Cerebellar cortex (tissue), 1 donor: ENCODE data around the gene NEK10.
"Not testable (repeated sequence)": the region's sequence is repeated elsewhere in the genome, so short reads cannot be mapped to it uniquely, and the experiment has no call there.

Experiments
- DNase-seq: peaks from one replicate; pipeline ENCODE4 v3.0.0-alpha.2; 2015; ENCODE audit warnings: low spot score

The NEK10 gene

DNA sequence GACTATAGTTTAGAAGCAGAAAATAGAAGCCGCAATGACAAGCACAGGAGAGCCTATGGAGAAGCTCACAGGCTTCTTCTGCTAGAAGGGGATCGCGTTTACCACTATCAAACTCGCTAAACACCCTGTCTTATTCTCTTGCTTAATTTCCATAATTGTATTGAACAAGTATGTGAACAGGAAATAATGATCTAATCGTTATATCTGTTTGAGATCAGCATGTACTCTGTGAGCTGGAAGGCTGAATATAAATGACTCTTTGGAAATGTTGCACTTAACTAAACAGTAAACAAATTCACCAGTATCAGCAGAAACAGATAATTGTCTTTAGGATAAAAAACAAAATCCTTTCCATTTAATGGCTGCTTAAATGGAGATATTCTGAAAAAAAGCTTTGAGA lies 15.0 kb downstream of the NEK10 start:
- DNase-seq, result no peak

DNA sequence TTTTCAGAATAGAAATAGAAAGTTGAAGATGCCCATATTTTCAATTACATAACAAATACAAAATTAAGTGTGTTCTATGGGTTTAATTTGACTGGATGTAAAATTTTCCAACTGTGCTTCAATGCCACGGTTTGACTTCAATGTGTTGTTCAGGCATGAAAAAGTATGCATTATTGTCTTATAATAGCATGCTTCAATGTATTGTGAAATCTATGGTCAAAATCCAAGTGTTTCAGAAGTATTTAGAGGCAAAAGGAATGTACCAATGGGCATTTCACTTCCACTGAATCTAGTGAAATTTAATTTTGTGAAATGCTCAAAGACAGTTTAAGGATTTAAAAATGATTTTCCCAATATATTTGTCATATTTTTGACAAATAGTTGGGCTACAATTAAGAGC lies 16.0 kb downstream of the NEK10 start:
- DNase-seq, result no peak

DNA sequence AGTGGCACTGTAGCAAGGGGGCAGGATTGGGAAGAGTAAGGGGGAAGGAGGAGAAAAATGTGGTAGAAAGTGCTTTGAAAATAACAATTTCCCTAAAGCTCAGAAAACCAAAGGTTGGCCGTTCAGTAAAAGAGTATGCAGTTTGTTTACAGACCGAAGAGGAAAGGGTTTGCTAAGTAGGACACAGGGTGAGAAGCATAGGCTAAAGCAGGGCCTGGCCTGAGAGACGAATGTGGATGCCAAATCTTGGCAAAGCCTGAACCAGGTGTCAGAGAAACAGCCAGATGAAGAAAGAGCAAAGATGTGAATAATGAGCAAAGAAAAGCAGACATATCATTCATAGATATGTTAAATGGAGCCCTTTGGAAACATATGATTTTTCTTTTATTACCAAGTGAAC lies 17.1 kb downstream of the NEK10 start:
- no peak for DNase-seq

DNA sequence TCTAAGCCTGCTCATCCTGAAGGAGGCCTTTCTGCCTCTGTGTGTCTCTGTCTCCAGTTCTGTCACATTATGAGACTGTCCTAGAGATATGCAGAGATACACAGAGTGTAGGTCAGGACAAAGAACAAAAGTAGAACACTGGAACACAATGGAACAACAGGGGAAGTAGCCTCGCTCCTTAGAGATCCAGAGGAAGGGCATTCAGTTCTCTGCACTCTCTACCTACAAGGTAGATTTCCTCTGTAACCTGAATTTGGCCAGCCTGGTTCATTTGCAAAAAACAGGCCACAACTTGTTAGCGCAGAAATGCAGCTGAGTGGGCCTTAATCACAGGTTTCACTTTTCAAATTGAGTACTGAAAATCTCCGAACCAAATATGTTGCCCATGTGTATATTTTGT lies 19.4 kb downstream of the NEK10 start:
- DNase-seq, result no peak

DNA sequence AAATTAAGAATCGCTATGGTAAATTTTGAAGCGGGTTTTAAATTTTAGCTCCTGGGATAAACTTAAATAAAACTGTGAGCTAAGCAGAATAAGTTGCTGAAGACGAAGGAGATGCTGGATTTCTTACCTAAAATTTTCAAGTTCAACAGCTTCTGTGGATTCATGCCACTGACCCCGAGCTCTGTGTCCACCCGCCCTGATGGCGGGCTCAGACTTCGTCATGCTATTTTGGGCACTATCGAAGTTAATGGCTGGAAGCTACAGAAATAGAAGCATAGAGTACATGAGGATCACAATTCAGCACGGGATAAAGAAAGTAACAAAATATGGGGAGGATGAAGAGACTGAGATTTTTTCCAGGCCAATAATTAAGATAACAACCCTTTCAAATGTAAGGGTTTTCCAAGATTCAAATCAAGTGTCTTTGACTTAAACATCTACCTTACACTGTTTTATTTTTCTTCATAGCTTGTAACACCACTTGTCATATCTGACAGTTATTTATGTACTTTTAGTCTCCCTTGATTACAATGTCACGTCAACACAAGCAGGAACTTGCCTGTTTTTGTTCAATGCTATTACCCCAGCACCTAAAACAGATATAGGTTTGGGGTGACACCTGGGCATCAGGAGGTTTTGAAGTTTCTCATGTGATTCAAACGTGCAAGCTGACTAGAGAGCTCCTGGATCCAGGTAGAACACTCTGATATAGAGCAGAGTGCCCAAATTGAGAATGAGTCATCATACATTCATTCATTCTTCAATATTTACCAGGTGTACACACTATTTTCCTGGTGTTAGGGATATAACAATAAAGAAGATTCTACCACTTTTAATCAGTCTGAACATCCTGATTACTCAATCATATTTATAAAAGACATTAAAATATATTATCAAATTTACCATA lies 23.0 kb downstream of the NEK10 start:
- no peak for DNase-seq

DNA sequence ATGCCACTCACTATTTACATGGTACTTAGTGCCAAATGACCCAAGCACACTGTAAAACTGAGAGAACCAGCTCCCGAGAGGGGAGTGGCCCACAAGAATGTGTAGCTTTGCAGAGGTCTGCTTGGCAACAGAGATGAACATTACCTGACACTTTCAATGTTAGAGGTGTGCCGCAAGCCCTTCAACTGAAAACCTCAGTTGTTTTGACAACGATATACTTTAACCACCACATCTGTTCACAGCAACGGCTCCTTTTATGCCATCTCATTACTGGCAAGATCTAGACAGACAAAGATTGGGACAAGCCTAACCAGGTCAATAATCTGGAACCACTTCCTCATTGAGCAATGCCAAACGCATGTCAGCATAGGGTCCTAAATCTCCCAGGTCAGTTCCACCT lies 23.7 kb downstream of the NEK10 start:
- DNase-seq, result no peak

DNA sequence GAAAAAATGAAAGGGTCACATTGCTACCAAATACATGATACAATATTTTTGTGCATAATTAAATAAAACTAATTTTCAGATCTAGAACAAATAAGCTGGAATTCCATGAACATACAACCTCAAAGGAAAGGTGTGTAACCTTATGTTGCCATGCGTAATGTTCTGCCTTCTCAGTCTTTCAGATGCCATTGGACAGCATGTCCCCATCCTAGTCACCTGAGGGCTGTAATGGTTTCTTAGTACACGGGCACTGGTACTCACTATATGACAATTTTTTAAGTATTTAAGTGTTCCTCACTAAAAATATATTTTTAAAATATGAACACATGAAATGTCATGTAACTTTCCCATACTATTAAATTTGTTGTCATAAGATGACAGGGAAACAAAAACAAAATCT lies 24.1 kb downstream of the NEK10 start:
- no peak for DNase-seq

DNA sequence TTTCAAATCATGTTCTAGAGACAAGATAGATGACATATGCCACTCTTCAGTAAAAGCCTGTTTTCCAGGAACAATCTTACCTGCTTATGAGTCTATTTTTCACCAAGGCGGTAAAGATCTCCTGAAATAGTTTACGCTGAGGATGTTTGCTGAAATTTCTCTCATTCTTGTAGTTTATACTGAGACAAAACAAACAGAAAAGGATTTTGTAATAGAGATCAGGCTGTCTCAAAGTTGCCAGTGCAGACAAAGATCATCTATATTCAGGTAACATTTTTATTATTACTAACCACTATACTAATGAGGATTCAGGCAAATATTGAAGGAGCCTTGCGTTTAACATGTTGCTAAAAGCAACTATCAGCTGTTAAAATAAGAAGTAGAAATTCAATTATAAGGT lies 25.0 kb downstream of the NEK10 start:
- DNase-seq, result no peak

DNA sequence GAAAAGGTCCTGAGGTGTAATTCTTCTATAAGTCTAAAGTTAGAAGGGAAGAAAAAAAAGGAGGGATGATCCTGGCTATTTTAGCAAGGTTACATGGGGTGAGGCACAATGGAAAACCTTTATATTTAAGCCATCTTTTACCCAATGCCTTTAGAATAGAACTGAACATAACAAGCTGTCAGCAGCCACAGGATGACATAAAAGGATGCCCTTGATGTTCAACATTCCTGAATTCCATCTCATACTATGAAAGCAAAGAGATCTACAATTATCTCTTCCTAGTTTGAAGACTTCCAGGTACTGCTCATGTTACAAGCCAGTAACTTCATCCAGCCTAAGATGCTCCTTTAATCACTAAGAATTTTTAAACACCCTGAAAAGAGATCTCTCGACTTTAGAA lies 26.9 kb downstream of the NEK10 start:
- no peak for DNase-seq

DNA sequence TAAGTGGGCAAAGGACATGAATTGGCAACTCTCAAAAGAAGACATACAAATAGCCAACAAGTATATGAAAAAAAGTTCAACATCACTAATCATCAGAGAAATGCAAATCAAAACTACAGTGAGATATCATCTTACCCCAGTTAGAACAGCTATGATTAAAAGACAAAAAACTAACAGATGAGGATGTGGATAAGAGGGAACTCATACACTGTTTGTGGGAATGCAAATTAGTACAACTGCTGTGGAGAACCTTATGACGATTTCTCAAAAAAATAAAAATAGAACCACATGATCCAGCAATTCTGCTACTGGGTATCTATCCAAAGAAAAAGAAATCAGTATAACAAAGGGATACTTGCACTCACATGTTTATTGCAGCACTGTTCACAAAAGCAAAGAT lies 28.6 kb downstream of the NEK10 start:
- DNase-seq, result no peak

DNA sequence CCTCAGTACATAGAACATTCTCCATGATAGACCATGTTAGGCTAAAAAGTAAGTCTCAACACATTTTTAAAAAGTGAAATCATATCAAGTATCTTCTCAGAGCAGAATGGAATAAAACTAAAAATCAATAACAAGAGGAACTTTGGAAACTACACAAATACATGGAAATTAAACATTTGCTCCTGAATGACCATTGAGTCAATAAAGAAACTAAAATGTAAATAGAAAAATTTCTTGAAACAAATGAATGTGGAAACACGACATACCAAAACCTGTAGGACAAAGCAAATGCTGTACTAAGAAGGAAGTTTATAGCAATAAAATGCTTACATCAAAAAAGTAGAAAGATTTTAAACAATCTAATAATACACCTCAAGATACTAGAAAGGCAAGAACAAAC lies 33.6 kb downstream of the NEK10 start:
- DNase-seq, result no peak

DNA sequence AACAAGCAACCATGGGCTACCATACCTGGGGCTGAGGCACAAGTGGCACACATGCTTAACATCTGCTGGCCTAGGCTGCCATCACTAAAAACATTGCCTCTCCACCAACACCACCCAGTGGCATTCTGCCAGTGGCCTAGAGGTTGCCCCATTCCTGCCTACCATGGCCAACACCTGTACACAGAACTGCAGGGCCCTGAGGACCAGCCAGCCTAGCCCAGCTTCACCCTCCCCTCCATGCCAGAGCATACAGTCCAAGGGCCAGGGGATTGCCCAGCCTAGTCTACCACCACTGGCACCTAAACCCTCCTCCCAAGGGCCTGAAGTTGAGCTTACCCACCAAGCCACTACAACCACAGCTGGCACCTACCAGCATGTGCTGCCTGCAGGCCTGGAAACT lies 35.3 kb downstream of the NEK10 start:
- no peak for DNase-seq

DNA sequence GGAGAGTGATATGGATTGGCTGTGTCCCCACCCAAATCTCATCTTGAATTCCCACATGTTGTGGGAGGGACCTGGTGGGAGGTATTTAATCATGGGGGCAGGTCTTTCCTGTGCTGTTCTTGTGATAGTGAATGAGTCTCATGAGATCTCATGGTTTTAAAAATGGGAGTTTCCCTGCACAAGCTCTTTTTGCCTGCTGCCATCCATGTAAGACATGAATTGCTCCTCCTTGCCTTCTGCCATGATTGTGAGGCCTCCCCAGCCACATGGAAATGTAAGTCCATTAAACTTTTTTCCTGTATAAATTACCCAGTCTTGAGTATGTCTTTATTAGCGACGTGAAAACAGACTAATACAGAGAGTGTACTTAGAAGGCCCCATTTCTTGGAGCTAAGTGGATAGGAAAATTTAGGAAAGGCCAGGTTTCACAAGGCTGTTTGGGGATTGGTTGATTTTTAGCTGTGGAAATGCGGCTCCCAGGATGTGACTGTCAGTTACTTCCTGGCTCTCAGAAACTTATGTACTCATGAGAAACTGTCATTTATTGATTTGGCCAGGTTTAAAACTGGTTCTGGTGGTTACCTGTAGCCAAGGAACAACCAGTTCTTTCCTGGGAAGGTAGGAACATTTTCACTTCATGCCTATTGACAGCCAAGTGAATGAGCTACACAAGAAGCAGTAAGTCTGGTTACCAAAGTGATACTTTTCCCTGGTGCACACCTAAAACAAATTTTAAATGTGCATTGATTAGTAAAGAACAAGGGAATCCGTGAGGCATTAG lies 40.0 kb downstream of the NEK10 start:
- not testable (repeated sequence) for DNase-seq

DNA sequence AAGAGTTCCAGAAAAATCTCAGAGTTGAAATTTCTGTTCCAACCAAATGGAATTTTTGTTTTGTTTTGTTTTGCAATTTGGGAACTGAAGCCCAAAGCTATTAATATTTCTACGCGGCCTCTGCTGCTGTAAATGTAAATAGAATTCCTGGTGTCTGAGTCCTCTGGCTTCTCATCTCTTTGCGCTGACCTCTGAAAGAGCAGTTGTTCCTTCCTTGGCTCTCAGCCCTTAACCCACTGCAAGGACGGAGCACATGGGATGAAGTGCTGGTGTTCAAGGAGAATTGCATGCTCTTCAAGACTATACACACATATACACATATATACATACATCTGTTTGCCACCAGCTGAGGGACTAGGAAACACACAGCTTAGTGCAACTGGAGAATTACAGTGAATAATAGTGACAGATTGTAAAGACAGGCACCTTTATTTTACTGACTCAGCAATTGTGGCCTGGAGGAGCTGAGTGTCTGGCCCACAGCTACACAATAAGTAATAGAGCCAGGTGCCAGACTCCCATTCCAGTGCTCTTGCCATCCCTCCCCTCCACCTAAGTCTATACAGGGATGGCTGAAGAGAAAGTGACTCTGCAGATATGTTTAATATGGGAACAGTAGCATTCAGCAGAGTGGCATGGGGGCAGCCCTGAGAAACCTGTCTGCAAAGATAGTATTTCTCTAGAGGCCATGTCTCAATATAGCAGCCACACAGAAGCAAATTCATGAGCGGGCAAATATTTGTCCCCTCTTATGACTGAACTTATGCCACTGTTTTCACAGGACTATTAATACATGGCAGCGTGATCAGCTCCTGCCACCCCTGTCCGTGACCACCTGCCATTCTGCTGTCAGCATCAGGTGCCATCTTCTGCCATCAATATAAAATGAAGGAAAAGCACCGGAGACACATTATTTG lies 42.3 kb downstream of the NEK10 start:
- no peak for DNase-seq

DNA sequence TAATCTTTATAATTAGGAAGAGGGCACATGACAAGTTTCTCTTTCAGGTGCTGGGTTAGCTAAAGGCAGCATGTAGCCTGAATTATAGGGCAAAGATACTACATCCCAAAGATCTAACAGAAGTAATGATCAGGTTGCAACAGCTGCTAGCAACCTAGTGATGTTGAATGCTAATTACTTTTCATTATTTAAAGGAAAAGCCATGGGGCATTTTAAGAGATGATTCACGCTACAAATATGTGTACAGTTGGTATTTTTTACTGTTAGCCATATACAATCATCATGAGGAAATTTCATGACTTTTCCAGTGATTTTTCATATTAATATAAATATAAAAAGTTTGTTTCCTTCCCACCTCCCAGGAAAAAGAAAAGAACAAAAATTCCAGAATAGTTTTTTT lies 43.0 kb downstream of the NEK10 start:
- no peak for DNase-seq

DNA sequence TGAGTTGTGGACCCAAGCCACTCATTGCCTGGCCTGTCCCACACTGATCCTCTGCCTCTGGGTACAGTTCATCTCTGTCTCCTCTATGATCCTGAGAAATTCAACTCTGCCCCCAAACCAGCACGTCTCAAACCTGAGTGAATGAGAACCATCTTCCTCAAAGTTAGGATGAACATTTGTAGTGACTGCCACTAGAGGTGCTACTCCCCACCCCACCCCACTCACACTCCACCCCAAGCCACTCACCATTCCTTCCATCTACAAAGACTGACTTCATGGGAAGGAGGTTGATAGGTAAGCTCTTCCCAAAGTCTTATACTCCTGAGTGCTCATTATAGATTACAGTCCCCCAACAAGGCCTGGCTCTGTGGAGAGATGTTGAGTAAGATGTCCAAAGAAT lies 43.8 kb downstream of the NEK10 start:
- no peak for DNase-seq

DNA sequence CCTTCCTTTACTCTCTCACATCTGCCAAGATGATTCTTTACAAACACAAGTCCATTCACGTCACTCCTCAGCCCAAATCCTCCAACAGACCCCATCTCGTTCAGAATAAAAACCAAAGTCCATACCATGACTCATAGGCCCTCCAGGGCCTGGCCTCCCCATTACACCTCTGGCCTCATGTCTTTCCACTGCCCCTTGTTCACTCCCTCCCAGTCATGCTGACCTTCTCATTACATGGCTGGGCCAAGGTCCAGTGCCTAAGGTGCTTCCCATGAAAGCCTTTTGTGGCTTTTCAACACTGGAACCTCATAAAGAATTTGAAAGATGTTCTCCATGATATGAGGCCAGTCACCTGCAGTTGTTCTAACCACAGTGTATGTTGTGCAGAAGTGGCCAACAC lies 44.5 kb downstream of the NEK10 start:
- no peak for DNase-seq

DNA sequence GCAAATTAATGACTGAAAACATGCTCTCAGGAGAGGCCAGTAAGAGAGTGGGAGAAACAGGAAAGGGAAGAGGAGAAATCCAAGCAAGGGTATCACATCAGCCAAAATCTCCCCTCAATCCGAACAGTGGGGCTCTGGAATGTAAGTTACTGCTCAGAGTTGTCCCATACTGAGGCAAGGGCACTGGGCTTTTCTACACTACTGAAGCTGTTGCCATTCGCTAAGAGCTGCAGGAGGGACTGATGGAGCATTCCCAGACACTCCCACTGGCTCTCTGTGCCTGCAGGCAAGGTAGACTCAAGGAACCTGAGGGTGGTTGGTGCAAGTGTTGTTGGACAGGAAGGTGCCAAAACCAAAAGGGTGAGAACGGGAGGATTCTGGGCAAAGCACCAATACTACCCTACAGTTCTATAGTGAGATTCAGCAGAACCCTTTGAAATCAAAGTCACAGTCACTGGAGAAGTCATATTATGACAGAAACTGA lies 46.1 kb downstream of the NEK10 start:
- no peak for DNase-seq

DNA sequence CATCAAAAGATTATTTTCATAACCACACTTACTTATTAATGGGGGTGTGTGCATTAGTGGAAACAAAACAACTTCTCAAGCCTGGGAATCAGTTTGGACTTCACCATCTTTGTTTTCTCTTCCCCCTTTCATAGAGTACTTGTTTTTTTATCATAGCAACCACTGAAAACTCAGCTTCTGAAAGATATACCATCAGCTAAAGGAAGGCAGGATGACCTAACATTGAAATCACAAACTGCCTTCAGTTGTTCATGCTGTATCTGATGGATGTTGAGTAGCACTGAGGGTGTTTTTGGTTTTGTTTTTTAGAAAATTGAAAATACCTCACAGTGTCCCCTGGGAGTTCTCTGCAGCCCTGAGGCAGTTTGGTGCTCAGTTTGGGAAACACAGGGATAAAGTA lies 46.5 kb downstream of the NEK10 start:
- no peak for DNase-seq

DNA sequence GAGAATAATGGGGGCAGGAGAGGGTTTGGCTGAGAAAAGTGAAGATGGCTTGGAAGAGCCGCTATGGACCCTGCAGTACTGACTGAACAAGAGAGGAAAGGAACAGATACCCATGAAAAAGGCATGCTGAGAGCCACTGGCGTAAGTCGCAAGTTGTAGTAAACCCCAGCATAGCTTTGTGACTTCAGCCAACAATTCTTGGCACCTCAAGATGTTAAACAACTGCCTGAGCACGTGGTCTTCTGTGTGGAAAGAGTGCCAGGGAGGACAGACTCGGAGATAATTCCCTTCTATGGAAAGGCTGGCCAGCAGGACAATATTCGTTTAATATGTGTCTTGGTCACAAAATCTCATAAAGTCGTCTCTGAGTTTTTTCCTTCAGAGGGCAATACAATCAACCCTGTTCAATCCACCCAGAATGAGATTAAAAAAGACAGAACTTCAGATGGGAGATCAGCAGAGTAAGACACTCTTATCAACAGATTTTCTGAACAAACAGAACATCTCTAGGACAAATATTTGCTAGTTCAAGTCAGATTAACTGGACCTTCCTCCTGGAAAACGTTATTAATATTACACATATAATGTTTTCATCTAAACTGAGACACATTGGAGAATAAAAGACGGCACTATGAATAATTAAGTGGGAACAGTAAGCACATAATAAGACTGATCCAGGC lies 49.2 kb downstream of the NEK10 start:
- DNase-seq, result no peak

DNA sequence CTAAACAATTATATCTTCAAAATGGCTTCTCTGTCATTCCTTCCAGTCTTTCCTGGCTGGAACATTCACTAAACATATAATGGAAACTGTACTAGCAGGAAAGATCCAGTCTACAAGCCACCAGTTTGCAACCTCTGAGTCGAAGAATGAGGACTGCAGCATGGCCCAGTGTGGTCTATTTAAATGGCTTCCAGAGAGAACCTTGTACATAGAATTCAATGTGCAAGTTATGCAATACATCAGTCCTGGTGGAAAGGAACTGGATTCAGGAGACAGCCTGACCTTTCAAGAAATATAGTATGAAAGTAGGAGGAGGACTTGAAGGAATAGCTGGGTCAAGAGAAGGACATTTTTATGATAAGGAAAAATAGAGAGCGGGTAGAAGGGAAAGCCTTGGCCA lies 49.9 kb downstream of the NEK10 start:
- no peak for DNase-seq

DNA sequence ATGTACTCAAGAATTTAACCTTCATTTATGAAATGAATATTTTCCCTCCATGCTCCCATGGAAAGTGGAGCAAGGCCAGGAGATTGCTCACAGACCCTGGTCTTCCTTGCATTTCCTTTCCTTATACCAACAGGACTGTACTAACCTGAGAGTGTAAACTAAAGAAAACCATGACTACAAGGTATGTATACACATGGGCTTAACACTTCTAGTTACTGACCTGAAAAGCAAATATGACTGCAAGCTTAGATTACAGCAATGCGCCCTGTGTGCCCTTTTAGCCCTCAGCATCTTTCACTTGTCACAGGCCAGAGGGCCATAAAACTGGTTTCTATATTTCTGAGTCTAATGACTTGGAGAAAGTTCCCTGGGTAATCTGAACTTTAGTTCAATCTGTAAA lies 52.1 kb downstream of the NEK10 start:
- DNase-seq, result no peak
